Vagina (tissue), 2 donors: Measurements from ENCODE around the gene SLC25A12.

Experiments
- POLR2A ChIP-seq, 2 donors: fragments of 450-650 bp; IDR thresholded peaks; one replicate each; pipeline ENCODE4 v1.6.1; 2017; ENCODE audit warnings: antibody characterized with exemption in 2 of 2, mild to moderate bottlenecking in 2 of 2, moderate library complexity in 2 of 2
- POLR2AphosphoS5 ChIP-seq, 2 donors: sonication (generic); formaldehyde crosslinking; IDR thresholded peaks; one replicate each; pipeline ENCODE4 v1.9.0; 2017; ENCODE audit warnings: antibody characterized with exemption in 2 of 2, mild to moderate bottlenecking in 2 of 2, low read depth in 1 of 2; ENCODE audit not compliant: insufficient read depth in 1 of 2
- TF ChIP-seq, protein P1 (sequence below), 3 experiments: fragments of 450-650 bp in 2 of 3; fragments of 200-600 bp in 1 of 3; sonication (generic) in 1 of 3; IDR thresholded peaks; one replicate each; pipeline ENCODE4 v1.5.1; 2017 to 2019; ENCODE audit warnings: antibody characterized with exemption in 3 of 3, mild to moderate bottlenecking in 2 of 3, moderate library complexity in 2 of 3

DNA sequence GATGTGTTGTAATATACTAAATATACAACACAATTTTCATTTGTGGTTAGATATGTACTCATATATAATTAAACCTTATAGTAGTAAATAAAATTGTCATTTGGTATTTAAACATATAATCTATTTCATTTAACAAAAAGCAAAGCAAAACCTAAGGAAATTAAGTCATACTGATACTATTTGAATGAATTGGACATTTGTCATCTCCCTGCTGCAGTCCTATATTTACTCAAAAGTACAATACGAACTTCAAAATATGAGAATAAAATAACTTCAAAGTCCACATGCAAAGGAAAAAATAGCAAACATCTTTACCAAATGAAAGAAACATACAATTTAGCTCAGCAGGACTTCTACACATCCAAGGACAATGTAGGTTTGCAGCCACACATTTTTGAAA is 16.4 kb upstream of the SLC25A12 start:
- TF ChIP-seq, protein P1, sequence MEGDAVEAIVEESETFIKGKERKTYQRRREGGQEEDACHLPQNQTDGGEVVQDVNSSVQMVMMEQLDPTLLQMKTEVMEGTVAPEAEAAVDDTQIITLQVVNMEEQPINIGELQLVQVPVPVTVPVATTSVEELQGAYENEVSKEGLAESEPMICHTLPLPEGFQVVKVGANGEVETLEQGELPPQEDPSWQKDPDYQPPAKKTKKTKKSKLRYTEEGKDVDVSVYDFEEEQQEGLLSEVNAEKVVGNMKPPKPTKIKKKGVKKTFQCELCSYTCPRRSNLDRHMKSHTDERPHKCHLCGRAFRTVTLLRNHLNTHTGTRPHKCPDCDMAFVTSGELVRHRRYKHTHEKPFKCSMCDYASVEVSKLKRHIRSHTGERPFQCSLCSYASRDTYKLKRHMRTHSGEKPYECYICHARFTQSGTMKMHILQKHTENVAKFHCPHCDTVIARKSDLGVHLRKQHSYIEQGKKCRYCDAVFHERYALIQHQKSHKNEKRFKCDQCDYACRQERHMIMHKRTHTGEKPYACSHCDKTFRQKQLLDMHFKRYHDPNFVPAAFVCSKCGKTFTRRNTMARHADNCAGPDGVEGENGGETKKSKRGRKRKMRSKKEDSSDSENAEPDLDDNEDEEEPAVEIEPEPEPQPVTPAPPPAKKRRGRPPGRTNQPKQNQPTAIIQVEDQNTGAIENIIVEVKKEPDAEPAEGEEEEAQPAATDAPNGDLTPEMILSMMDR (IDR thresholded peaks at IDR 0.05), result no peak
- TF ChIP-seq POLR2A (IDR thresholded peaks at IDR 0.05), result no peak
- no peak for TF ChIP-seq POLR2AphosphoS5 (IDR thresholded peaks at IDR 0.05; ENCODE audit: insufficient read depth in 1 of 2, low read depth in 1 of 2)
